Activated CD4-positive, alpha-beta memory T cell treated with anti-CD3 and anti-CD28 coated beads for 36 hours (primary cell): ENCODE data around the gene RNF175. TPM values are rescaled to one million over a fixed set of nuclear protein-coding genes. Genes with fewer than 3 reads are reported as not detected.
"Not testable (repeated sequence)": the region's sequence is repeated elsewhere in the genome, so short reads cannot be mapped to it uniquely, and the experiment has no call there.

Experiments used
- CTCF ChIA-PET: fragments of 350-600 bp; sonication (Branson Sonifier 250); formaldehyde crosslinking; loops from one replicate; lab custom pipeline; 2021; ENCODE audit warnings: antibody characterized with exemption, inconsistent platforms; lab: Charles Lee
- POLR2A ChIA-PET: fragments of 350-600 bp; sonication (Branson Sonifier 250); formaldehyde crosslinking; loops from one replicate; lab custom pipeline; 2021; ENCODE audit warnings: antibody characterized with exemption; lab: Charles Lee
- DNase-seq: peaks from one replicate; pipeline ENCODE4 v3.0.0-alpha.2; 2020
- H3K27ac Mint-ChIP-seq: one replicate; pipeline ENCODE4 v1.8.0; 2021; ENCODE audit warnings: mixed read lengths
- H3K27me3 Mint-ChIP-seq: one replicate; pipeline ENCODE4 v1.8.0; 2021; ENCODE audit warnings: mixed read lengths
- H3K36me3 Mint-ChIP-seq: one replicate; pipeline ENCODE4 v1.8.0; 2021; ENCODE audit warnings: mixed read lengths
- H3K4me1 Mint-ChIP-seq: one replicate; pipeline ENCODE4 v1.8.0; 2021; ENCODE audit warnings: low read depth, mixed read lengths
- H3K4me3 Mint-ChIP-seq: one replicate; pipeline ENCODE4 v1.8.0; 2021; ENCODE audit warnings: mild to moderate bottlenecking, mixed read lengths
- H3K9me3 Mint-ChIP-seq: one replicate; pipeline ENCODE4 v1.8.0; 2021; ENCODE audit warnings: mixed read lengths
- intact Hi-C: fragments of 100-400 bp; cut with micrococcal nuclease; formaldehyde crosslinking; loops from one replicate; pipeline ENCODE4 v1.15.1; 2023
- total RNA-seq, 2 experiments: library from RNA; stranded (reverse); gene quantifications; one replicate each; pipeline ENCODE4 v1.2.3, GENCODE V29; 2021

RNF175 gene
- total RNA-seq, 2 experiments from 2014 or later, result not detected

GRCh38 chr4:153705743-153706468 lies 53.9 kb downstream of the RNF175 start:
- Mint-ChIP-seq H3K27me3 (peaks cover 4% of the 10 kb centered on the region), H3K9me3 (no peaks in the 10 kb centered on the region), H3K4me1 (peaks cover 8% of the 10 kb centered on the region), H3K4me3 (no peak overlapping the region), H3K36me3 (no peaks in the 10 kb centered on the region), H3K27ac (no peak overlapping the region)
- ChIA-PET POLR2A (no interaction called here), CTCF (interaction anchor here (1.1 to 2.7 kb wide), 2 partner anchors 21 to 44 kb away, joined by 3 to 13 read pairs; partner anchors contain the start of gene TLR2)
- intact Hi-C loops, result no loop called here
- DNase-seq, result no peak

- intact Hi-C loops, result no loop called here
- ChIA-PET CTCF (no interaction called here), POLR2A (no interaction called here)
- no peak overlapping the region for H3K4me3 Mint-ChIP-seq
- no peak for DNase-seq
- H3K4me1 Mint-ChIP-seq, result peaks cover 8% of the 10 kb centered on the region
- no peaks in the 10 kb centered on the region for H3K36me3 Mint-ChIP-seq
- no peaks in the 10 kb centered on the region for H3K9me3 Mint-ChIP-seq
- H3K27me3 Mint-ChIP-seq, result no peaks in the 10 kb centered on the region
- no peak overlapping the region for H3K27ac Mint-ChIP-seq
These were observed 55.3 kb downstream of the RNF175 start for GRCh38 chr4:153704522-153704921.

GRCh38 chr4:153684971-153685371 lies 74.9 kb downstream of the RNF175 start:
- no peak overlapping the region for H3K27ac Mint-ChIP-seq
- peaks cover 20% of the 10 kb centered on the region for H3K36me3 Mint-ChIP-seq
- peaks cover 25% of the 10 kb centered on the region for H3K27me3 Mint-ChIP-seq
- peaks cover 11% of the 10 kb centered on the region for H3K4me1 Mint-ChIP-seq
- peaks cover 21% of the 10 kb centered on the region for H3K9me3 Mint-ChIP-seq
- CTCF ChIA-PET, result interaction anchor here (1.2 to 2.6 kb wide), 2 partner anchors 21 to 65 kb away, joined by 3 to 12 read pairs; no protein-coding TSS in a partner anchor
- H3K4me3 Mint-ChIP-seq, result peak overlapping the region; percentile 70
- DNase-seq, result no peak
- POLR2A ChIA-PET, result no interaction called here
- intact Hi-C loops, result loop anchor here (2.0 kb wide), 1 partner anchor 34 kb away; no protein-coding TSS in a partner anchor

GRCh38 chr4:153684182-153684970 lies 75.4 kb downstream of the RNF175 start, which contains the start of gene TLR2:
Gene TLR2, plus strand, starts transcription at chr4:153684280. Its CDS starts 18,628 bp downstream, at chr4:153702908.
- DNase-seq, result peak; percentile 77
- Mint-ChIP-seq H3K4me1 (peaks cover 11% of the 10 kb centered on the region), H3K36me3 (peaks cover 15% of the 10 kb centered on the region), H3K27me3 (peaks cover 26% of the 10 kb centered on the region), H3K9me3 (peaks cover 15% of the 10 kb centered on the region), H3K4me3 (peak within 1 kb of the TSS; percentile 70), H3K27ac (no peak within 1 kb of the TSS)
- CTCF ChIA-PET, result interaction anchor here (0.7 to 2.6 kb wide), 3 partner anchors 22 to 66 kb away, joined by 3 to 12 read pairs (median 3); no protein-coding TSS in a partner anchor
- intact Hi-C loops, result loop anchor here (2.0 kb wide), 1 partner anchor 34 kb away; no protein-coding TSS in a partner anchor
- POLR2A ChIA-PET, result no interaction called here

GRCh38 chr4:153683763-153684181 lies 76.1 kb downstream of the RNF175 start:
- intact Hi-C loops, result loop anchor here (2.0 kb wide), 1 partner anchor 33 kb away; no protein-coding TSS in a partner anchor
- DNase-seq, result no peak
- H3K36me3 Mint-ChIP-seq, result peaks cover 9% of the 10 kb centered on the region
- H3K27me3 Mint-ChIP-seq, result peaks cover 30% of the 10 kb centered on the region
- H3K27ac Mint-ChIP-seq, result no peak overlapping the region
- peaks cover 11% of the 10 kb centered on the region for H3K4me1 Mint-ChIP-seq
- ChIA-PET CTCF (interaction anchor here (0.7 to 2.6 kb wide), 3 partner anchors 23 to 67 kb away, joined by 3 to 12 read pairs (median 3); no protein-coding TSS in a partner anchor), POLR2A (no interaction called here)
- peaks cover 9% of the 10 kb centered on the region for H3K9me3 Mint-ChIP-seq
- H3K4me3 Mint-ChIP-seq, result peak overlapping the region; percentile 43

GRCh38 chr4:153679486-153679885 lies 80.3 kb downstream of the RNF175 start:
- Mint-ChIP-seq H3K27ac (no peak overlapping the region), H3K36me3 (peaks cover 13% of the 10 kb centered on the region), H3K9me3 (peaks cover 20% of the 10 kb centered on the region), H3K27me3 (peaks cover 27% of the 10 kb centered on the region), H3K4me3 (no peak overlapping the region), H3K4me1 (peaks cover 5% of the 10 kb centered on the region)
- intact Hi-C loops, result no loop called here
- DNase-seq, result no peak
- POLR2A ChIA-PET, result no interaction called here
- CTCF ChIA-PET, result no interaction called here

- Mint-ChIP-seq H3K36me3 (peaks cover 13% of the 10 kb centered on the region), H3K4me3 (no peak overlapping the region), H3K27ac (no peak overlapping the region), H3K4me1 (no peaks in the 10 kb centered on the region), H3K9me3 (peaks cover 20% of the 10 kb centered on the region), H3K27me3 (peaks cover 16% of the 10 kb centered on the region)
- CTCF ChIA-PET, result no interaction called here
- POLR2A ChIA-PET, result no interaction called here
- no peak for DNase-seq
- intact Hi-C loops, result no loop called here
These were observed 82.8 kb downstream of the RNF175 start for GRCh38 chr4:153676984-153677383.

- Mint-ChIP-seq H3K36me3 (peaks cover 13% of the 10 kb centered on the region), H3K4me1 (no peaks in the 10 kb centered on the region), H3K27me3 (peaks cover 13% of the 10 kb centered on the region), H3K4me3 (no peak overlapping the region), H3K27ac (no peak overlapping the region), H3K9me3 (peaks cover 20% of the 10 kb centered on the region)
- POLR2A ChIA-PET, result no interaction called here
- CTCF ChIA-PET, result no interaction called here
- DNase-seq, result no peak
- intact Hi-C loops, result no loop called here
These were observed 83.3 kb downstream of the RNF175 start for GRCh38 chr4:153676486-153676885.

- Mint-ChIP-seq H3K4me1 (no peaks in the 10 kb centered on the region), H3K27ac (no peak overlapping the region), H3K36me3 (peaks cover 2% of the 10 kb centered on the region), H3K27me3 (peaks cover 2% of the 10 kb centered on the region), H3K4me3 (no peak overlapping the region), H3K9me3 (peaks cover 2% of the 10 kb centered on the region)
- DNase-seq, result no peak
- CTCF ChIA-PET, result interaction anchor here (0.6 to 0.7 kb wide), 2 partner anchors 49 to 211 kb away, joined by 3 to 6 read pairs; no protein-coding TSS in a partner anchor
- POLR2A ChIA-PET, result no interaction called here
- intact Hi-C loops, result no loop called here
These were observed 90.0 kb downstream of the RNF175 start for GRCh38 chr4:153669838-153670237.

- no peak for DNase-seq
- Mint-ChIP-seq H3K36me3 (no peaks in the 10 kb centered on the region), H3K4me1 (no peaks in the 10 kb centered on the region), H3K27me3 (no peaks in the 10 kb centered on the region), H3K4me3 (no peak overlapping the region), H3K27ac (no peak overlapping the region), H3K9me3 (no peaks in the 10 kb centered on the region)
- CTCF ChIA-PET, result no interaction called here
- intact Hi-C loops, result no loop called here
- POLR2A ChIA-PET, result no interaction called here
These were observed 91.2 kb downstream of the RNF175 start for GRCh38 chr4:153668647-153669046.

- H3K4me3 Mint-ChIP-seq, result not testable (repeated sequence)
These were observed 93.3 kb downstream of the RNF175 start for GRCh38 chr4:153666505-153666904.

GRCh38 chr4:153663667-153664066 lies 96.2 kb downstream of the RNF175 start:
- CTCF ChIA-PET, result no interaction called here
- POLR2A ChIA-PET, result no interaction called here
- no peaks in the 10 kb centered on the region for H3K36me3 Mint-ChIP-seq
- no peaks in the 10 kb centered on the region for H3K9me3 Mint-ChIP-seq
- no peak overlapping the region for H3K27ac Mint-ChIP-seq
- no peak for DNase-seq
- no peaks in the 10 kb centered on the region for H3K27me3 Mint-ChIP-seq
- H3K4me3 Mint-ChIP-seq, result no peak overlapping the region
- no peaks in the 10 kb centered on the region for H3K4me1 Mint-ChIP-seq
- intact Hi-C loops, result no loop called here

More at GRCh38 chr4:153666505-153666904, 93.3 kb downstream of the RNF175 start:
- intact Hi-C loops, H3K27ac Mint-ChIP-seq, POLR2A ChIA-PET, DNase-seq, H3K36me3 Mint-ChIP-seq, H3K27me3 Mint-ChIP-seq, H3K9me3 Mint-ChIP-seq, H3K4me1 Mint-ChIP-seq: not testable (repeated sequence)
- CTCF ChIA-PET, result interaction anchor here (1.0 kb wide), 1 partner anchor 17 kb away, joined by 4 read pairs; no protein-coding TSS in a partner anchor
